Tongue (tissue), 2 donors: ENCODE data around the gene DNASE1L3. TPM values are rescaled to one million over a fixed set of nuclear protein-coding genes. Genes with fewer than 3 reads are reported as not detected.

Experiments
- DNase-seq: peaks from one replicate; pipeline ENCODE4 v3.0.0-alpha.2; 2015
- total RNA-seq: library from RNA; depleted of rRNA; stranded (reverse); fragments of >200 nt; gene quantifications from one replicate; pipeline ENCODE4 v1.2.3, GENCODE V29; 2014

The DNASE1L3 gene
- total RNA-seq, 1 donor from 2014 or later = not detected

- peak; percentile 95 for DNase-seq
Measured at GRCh38 chr3:58177747-58178527, 32.8 kb downstream of the DNASE1L3 start.

GRCh38 chr3:58176827-58177489 is 33.8 kb downstream of the DNASE1L3 start:
- DNase-seq = no peak

- no peak for DNase-seq
Measured at GRCh38 chr3:58176185-58176530, 34.6 kb downstream of the DNASE1L3 start.

GRCh38 chr3:58175437-58176184 is 35.2 kb downstream of the DNASE1L3 start:
- peak; percentile 15 for DNase-seq

GRCh38 chr3:58175187-58175436 is 35.7 kb downstream of the DNASE1L3 start:
- DNase-seq = no peak

- peak; percentile 54 for DNase-seq
Measured at GRCh38 chr3:58173669-58174398, 36.9 kb downstream of the DNASE1L3 start.

GRCh38 chr3:58173029-58173668 is 37.6 kb downstream of the DNASE1L3 start:
- no peak for DNase-seq

- DNase-seq = no peak
Measured at GRCh38 chr3:58171126-58171525, 39.6 kb downstream of the DNASE1L3 start.

- no peak for DNase-seq
Measured at GRCh38 chr3:58170376-58170775, 40.4 kb downstream of the DNASE1L3 start.

GRCh38 chr3:58169371-58169770 is 41.4 kb downstream of the DNASE1L3 start:
- DNase-seq = no peak

- no peak for DNase-seq
Measured at GRCh38 chr3:58168498-58168897, 42.3 kb downstream of the DNASE1L3 start.

- DNase-seq = peak; percentile 68
Measured at GRCh38 chr3:58167431-58168351, 43.1 kb downstream of the DNASE1L3 start.

GRCh38 chr3:58164906-58165821 is 45.6 kb downstream of the DNASE1L3 start:
- peak; percentile 66 for DNase-seq

GRCh38 chr3:58164199-58164879 is 46.4 kb downstream of the DNASE1L3 start:
- DNase-seq = peak; percentile 72

GRCh38 chr3:58163234-58163633 is 47.5 kb downstream of the DNASE1L3 start:
- DNase-seq = no peak

GRCh38 chr3:58161435-58162398 is 49.1 kb downstream of the DNASE1L3 start:
- peak; percentile 51 for DNase-seq

- DNase-seq = no peak
Measured at GRCh38 chr3:58160399-58160798, 50.4 kb downstream of the DNASE1L3 start.
